HG03565 (cell line): ENCODE results near the gene ARHGEF5.
A peak's percentile ranks its signal among the peaks of the same experiment; 100 is the strongest.

Experiments
- ATAC-seq: cut with Tn5 transposase; IDR thresholded peaks from one replicate; pipeline ENCODE4 v1.9.1; 2021; ENCODE audit warnings: mild to moderate bottlenecking, moderate library complexity; ENCODE audit not compliant: unreplicated experiment

Gene ARHGEF5

GRCh38 chr7:144379776-144380384, 24.7 kb downstream of the ARHGEF5 start:
- ATAC-seq, result no peak

- ATAC-seq, result peak; percentile 96
Measured at GRCh38 chr7:144384071-144384470, 28.9 kb downstream of the ARHGEF5 start.

DNA sequence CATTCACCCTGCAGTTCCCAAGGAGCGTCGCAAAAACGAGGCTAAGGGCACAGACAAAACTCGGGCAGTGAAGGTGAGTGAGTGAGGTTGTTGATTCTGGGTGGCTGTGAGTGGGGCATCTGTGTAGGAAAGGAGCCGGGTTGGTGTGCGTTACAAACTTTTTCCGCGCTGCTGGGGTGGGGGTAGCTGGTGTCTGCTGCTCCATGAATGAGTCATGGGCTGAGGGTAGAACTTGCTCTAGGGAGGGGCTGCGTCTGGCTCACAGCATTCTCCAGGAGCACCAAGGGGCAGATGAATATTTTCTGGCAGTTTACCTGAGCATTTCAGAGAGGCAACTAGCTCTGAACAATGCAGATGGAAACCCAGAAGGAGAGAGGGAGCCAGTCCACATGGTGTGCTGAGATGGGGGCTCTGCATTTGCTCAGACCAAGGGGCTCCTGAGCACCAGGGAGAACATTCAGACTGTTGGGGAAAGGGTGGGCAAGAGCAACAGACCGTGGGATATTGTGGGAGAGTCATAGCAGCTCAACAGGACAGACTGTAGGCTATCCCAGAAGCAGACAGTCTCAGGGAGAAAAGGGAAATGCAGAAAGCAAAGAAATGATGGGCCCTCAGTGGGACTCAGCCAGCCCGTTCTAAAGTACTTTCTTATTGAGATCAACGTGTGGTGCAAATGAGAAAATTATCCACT, 29.5 kb downstream of the ARHGEF5 start:
- no peak for ATAC-seq

GRCh38 chr7:144386741-144387140, 31.5 kb downstream of the ARHGEF5 start:
- no peak for ATAC-seq

- no peak for ATAC-seq
Measured at GRCh38 chr7:144388950-144389349, 33.7 kb downstream of the ARHGEF5 start.

DNA sequence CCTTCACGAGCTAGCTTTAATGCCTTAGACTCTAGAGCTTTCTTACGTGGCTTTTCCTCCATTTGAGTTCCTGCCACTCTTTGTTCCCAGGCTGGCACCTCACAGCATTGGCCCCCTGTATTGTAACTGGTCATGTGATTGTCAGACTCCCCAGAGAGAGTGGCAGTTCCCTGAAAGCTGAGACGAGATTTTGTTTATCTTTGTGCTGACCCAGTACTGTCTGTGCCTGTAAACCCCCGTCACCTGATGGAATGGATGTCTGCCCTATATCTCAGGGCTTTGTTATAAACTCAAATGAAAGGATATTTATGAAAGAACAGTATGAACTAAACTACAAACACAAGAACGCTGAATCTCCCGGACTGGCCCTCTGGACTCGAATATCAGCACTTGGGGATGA, 35.3 kb downstream of the ARHGEF5 start:
- ATAC-seq, result no peak

GRCh38 chr7:144391014-144391413, 35.8 kb downstream of the ARHGEF5 start:
- no peak for ATAC-seq

DNA sequence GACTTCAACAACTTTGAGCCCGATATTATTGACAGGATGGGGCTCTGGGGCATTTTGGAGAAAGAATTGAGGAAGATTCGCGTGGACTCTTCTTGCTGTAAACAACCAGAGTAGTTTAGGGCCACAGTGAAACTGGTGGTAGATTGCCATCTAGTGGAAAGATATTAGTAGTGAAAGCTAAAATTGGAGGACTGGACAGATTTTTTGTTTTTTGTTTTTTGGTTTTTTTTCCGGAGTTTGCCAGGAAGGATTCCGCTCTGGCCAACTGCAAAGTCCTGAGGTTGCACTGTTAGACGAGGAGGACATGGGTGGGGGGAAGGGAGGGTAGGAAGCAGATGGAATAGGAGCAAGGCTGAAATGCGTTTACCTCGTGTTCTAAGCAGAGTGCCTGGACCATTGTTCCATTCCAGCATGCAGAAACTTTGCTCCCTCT, 36.6 kb downstream of the ARHGEF5 start:
- ATAC-seq, result peak; percentile 66

GRCh38 chr7:144397086-144397485, 41.9 kb downstream of the ARHGEF5 start:
- no peak for ATAC-seq

GRCh38 chr7:144398291-144398690, 43.1 kb downstream of the ARHGEF5 start:
- ATAC-seq, result no peak

DNA sequence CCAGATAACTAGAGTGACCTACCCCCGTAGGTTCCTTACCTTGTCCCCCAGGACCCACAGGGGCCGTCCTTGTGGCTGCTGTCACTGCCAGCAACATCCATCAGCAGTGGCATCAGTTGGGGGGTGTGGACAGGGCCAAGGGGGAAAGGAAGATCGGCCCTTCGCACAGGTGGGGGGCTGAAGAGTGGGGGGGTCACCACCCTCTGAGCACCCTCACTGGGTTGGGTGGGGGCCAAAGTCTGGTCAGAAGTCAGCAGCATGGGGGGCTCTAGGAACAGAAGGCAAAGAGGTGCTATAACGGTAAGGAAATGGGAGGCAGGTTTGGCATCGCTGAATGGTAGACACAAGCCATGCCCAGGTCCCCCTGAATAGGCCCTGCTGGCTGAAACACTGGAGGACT, 43.7 kb downstream of the ARHGEF5 start:
- ATAC-seq, result no peak

GRCh38 chr7:144399946-144400345, 44.7 kb downstream of the ARHGEF5 start:
- no peak for ATAC-seq

DNA sequence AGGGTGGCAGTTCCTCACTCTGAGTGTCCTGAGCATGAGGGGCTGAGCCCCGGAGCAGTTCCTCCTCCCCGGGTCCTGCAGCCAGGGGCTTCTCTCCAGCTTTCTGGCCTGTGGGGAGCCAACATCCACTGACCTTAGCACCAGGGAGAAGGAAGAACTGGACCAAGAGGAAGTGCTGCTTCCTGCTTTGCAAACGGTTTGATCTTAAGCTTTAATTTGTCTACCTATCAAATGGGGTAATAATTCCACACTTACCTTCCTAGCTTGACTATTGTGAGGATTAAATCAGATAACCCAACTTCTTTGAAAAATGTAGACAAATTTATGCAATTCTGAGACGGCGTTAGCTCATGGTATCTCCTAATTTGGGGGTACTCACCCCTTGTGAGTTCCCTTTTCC, 46.3 kb downstream of the ARHGEF5 start:
- ATAC-seq, result no peak

GRCh38 chr7:144403102-144403501, 47.9 kb downstream of the ARHGEF5 start:
- no peak for ATAC-seq

GRCh38 chr7:144403649-144404061, 48.5 kb downstream of the ARHGEF5 start, which contains the start of gene NOBOX:
Gene NOBOX, minus strand, starts transcription at chr7:144403693.
- no peak for ATAC-seq

GRCh38 chr7:144404946-144405345, 49.7 kb downstream of the ARHGEF5 start:
- ATAC-seq, result no peak

DNA sequence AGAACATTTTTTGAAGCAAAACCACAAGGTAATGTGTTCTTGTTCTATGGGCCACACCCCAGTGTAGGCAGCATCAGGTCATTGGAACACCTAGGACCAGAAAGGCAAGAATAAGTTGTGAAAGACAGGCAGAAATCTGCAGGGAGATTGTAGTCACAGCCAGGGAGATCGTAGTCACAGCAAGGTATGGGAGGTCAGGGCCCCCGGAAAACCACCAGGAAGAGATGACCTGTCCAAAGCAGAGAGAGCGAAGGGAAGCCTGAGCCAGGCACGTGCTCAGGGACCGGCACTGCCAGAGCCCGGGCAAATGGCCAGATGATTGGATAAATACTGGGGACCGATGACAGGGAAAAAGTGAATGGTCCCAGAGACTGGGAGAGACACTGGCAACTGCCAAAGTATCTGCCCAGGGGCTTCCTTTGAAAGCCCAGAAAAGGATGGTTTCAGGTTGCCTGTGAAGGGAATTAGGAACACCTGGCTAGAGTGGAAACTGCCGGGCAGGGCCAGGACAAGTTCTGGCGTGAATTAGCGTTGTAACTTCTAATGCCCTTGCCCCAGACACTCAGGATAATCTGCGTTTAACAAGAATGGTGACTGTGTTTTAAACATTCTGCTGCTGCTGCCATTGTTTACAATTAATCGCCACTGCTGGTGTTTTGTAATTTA, 52.2 kb downstream of the ARHGEF5 start:
- ATAC-seq, result no peak

DNA sequence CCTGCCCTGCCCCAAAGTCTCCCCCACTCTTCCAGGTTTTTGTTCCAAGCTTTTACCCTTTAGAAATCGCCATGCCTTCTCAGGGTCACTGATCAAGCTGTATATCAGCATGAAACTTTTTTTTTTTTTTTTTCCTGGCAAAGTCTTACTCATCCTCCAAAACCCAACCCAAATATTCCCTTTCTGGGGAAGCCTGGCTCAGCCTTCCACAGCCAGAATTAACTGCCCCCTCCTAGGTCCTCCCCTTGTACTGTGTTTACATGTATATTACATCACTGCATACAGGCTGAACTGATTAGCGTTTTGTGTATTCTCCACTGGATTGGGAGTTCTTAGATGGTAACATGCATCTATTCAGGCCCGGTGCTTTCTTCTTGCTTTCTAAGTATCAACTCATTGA, 52.9 kb downstream of the ARHGEF5 start:
- ATAC-seq, result no peak

DNA sequence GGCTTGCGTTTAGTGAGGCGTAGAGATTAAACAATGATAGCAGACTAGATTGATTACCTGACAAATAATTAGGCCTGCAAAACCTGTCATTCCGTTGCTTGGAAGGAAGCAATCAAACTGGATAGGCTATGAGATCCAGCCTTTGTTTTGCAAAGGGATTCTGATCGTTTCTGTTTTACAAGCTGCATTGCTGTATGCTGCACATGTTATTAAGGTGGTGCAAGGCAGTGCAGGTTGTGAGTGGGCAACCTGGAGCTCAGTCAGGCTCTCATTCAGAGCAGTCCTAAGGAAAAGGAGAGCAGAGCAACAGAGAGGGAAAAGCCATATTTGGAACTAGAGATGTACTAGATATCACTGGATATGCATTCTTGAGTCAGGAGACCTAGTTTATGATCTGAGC, 55.2 kb downstream of the ARHGEF5 start:
- no peak for ATAC-seq

DNA sequence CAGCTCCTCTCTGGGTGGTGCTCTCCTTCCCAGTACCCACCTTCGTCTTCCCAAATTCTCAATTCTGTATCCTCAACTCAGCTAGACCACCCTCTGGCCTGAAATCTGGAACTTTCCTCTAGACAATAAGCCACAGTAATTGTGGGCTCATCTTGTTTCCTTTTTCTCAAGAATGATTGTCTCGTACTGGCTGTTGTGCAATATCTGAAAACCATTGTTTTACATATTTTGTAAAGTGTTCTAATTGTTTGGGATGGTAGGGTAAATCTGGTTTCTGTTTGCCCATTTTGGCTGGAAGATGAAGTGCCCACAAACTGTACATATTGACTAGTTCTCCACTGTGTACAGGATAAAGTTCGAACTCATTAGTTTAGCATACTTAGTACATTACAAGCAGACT, 59.6 kb downstream of the ARHGEF5 start:
- no peak for ATAC-seq

- ATAC-seq, result no peak
Measured at GRCh38 chr7:144415858-144416257, 60.7 kb downstream of the ARHGEF5 start.

DNA sequence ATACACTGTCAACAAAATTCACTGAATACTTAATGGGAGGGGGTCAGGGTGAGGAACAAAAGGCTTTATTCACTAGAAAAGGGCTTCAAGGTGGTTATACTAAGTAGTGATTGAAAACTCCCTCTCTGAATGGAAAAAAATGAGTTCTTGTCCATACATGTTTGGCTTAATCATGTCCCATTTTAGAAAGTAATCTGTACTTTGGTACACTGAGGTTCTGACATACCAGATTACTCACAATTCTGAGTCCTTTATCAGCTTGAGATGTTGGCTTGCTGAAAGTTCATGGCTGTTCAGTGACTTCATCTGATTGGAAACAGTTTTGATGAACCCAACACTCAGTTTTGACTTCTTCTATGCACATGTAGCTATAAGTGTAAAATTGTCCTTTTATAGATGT, 61.1 kb downstream of the ARHGEF5 start:
- no peak for ATAC-seq
